GM18868 (cell line): ENCODE data around the gene RASSF1.
A peak's percentile ranks its signal among the peaks of the same experiment; 100 is the strongest.

Experiments used
- ATAC-seq: cut with Tn5 transposase; IDR thresholded peaks from one replicate; pipeline ENCODE4 v1.9.1; 2021; ENCODE audit warnings: mild to moderate bottlenecking, moderate library complexity; ENCODE audit not compliant: unreplicated experiment

RASSF1 gene

GRCh38 chr3:50303013-50303815, 37.4 kb downstream of the RASSF1 start, which contains the start of gene HYAL1:
Gene HYAL1 (minus strand): TSS chr3:50303574. CDS start chr3:50302956, 618 bp downstream.
- ATAC-seq, result no peak

DNA sequence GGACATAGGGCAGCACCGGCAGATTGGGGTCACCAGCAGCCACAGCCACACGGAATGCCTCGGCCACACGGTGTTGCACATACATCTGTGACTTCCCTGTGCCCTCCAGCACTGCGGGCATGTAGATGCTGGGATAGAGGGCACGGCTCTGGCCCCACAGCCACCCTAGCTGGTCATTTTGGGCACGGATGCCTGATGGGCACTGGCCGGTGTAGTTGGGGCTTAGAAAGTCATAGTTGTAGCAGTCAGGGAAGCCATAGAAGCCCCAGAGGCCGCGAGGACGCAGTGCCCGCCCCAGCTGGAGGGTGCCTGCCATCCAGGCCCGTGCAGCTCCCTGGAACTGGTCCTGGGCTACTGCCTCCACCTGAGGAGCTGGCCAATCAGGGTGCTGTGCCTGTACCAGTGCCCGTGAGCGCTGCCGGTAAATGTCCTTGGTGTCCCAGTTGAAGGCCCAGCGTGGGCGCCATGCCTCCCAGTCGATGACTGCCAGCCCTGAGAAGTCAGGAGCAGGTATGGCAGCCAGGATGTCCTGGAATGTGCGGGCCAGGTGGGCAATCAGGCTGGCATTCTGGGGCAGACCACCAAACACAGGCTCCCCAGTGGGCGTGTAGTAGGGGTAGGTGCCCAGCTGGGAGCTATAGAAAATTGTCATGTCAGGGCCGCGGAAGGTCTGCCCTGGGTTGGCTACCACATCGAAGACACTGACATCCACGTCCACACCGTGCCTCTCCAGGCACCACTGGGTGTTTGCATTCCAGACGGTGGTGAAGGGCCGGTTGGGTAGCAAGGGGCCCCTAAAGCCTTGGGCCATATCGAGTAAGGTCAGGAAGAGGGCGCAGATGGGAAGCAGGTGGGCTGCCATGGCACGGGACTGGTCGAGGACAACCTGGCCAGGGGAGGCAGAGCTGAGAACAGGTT, 38.3 kb downstream of the RASSF1 start:
- ATAC-seq, result no peak

- no peak for ATAC-seq
These were observed 39.9 kb downstream of the RASSF1 start for GRCh38 chr3:50300681-50301254.

- ATAC-seq, result no peak
These were observed 40.5 kb downstream of the RASSF1 start for GRCh38 chr3:50299929-50300680.

GRCh38 chr3:50299638-50299928, 41.1 kb downstream of the RASSF1 start:
- ATAC-seq, result no peak

- ATAC-seq, result peak; percentile 85
These were observed 41.6 kb downstream of the RASSF1 start, which contains the start of the genes HYAL3 and NAA80 for GRCh38 chr3:50298836-50299637. Gene HYAL3 (minus strand): TSS chr3:50299405. CDS start chr3:50295602, 3,803 bp downstream. Gene NAA80 (minus strand): TSS chr3:50299405. CDS start chr3:50297463, 1,942 bp downstream.

GRCh38 chr3:50297896-50298725, 42.5 kb downstream of the RASSF1 start:
- ATAC-seq, result no peak

GRCh38 chr3:50297384-50297775, 43.3 kb downstream of the RASSF1 start:
- ATAC-seq, result no peak

DNA sequence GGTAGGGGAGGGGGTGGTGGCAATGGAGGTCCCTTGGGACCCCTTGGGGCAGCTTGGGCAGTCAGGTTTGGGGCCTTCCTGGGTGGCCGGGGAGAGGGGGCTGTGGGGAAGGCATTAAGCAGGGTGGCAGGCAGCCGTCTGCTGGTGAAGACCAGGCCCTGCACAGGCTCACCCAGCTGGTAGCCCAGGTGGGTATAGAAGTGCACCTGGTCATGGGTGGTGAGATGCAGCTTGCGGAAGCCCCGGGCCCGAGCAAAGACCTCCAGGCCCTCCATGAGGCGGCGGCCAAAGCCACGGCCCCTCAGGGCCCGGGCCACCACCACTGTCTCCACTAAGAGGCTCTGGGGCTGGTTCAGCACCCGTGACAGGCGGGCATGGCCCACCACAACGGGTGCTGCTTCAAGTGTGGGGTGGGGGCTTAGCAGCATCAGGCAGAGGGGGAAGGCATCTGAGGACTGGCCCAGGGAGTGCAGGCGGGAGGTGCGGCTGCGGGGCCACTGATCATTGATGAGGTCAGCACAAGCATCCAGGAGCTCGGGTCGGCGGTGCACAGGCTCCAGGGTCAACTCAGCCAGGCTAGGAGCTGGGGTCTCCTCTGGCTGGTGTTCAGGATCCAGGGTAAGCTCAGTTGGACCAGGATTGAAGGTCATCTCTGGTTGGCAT, 43.8 kb downstream of the RASSF1 start:
- ATAC-seq, result no peak

GRCh38 chr3:50295553-50296431, 44.8 kb downstream of the RASSF1 start:
- no peak for ATAC-seq

- no peak for ATAC-seq
These were observed 45.9 kb downstream of the RASSF1 start for GRCh38 chr3:50294492-50295403.

- ATAC-seq, result no peak
These were observed 46.5 kb downstream of the RASSF1 start for GRCh38 chr3:50294089-50294488.

GRCh38 chr3:50293079-50293801, 47.4 kb downstream of the RASSF1 start:
- ATAC-seq, result no peak

GRCh38 chr3:50292159-50293078, 48.2 kb downstream of the RASSF1 start, which contains the start of gene IFRD2:
Gene IFRD2 (minus strand): TSS chr3:50292429. CDS start chr3:50292274, 155 bp downstream.
- peak; percentile 94 for ATAC-seq
